ENCODE results near the gene CAPS.
A peak's percentile ranks its signal among the peaks of the same experiment; 100 is the strongest.

The CAPS gene

GRCh38 chr19:5932146-5932545 is 18.1 kb downstream of the CAPS start:
- FAIRE-seq = no peak
- no peak for DNase-seq (ENCODE audit: extremely low spot score, insufficient read length, low read depth)

GRCh38 chr19:5932609-5933262 is 18.7 kb downstream of the CAPS start:
- DNase-seq (ENCODE audit: extremely low spot score, insufficient read length, low read depth) (no peak), FAIRE-seq (no peak)

GRCh38 chr19:5933391-5934068 is 19.5 kb downstream of the CAPS start:
- no peak for DNase-seq (ENCODE audit: extremely low spot score, insufficient read length, low read depth)
- FAIRE-seq = no peak

- no peak for FAIRE-seq
- no peak for DNase-seq (ENCODE audit: extremely low spot score, insufficient read length, low read depth)
Observed at GRCh38 chr19:5934069-5934401, 20.0 kb downstream of the CAPS start.

DNA sequence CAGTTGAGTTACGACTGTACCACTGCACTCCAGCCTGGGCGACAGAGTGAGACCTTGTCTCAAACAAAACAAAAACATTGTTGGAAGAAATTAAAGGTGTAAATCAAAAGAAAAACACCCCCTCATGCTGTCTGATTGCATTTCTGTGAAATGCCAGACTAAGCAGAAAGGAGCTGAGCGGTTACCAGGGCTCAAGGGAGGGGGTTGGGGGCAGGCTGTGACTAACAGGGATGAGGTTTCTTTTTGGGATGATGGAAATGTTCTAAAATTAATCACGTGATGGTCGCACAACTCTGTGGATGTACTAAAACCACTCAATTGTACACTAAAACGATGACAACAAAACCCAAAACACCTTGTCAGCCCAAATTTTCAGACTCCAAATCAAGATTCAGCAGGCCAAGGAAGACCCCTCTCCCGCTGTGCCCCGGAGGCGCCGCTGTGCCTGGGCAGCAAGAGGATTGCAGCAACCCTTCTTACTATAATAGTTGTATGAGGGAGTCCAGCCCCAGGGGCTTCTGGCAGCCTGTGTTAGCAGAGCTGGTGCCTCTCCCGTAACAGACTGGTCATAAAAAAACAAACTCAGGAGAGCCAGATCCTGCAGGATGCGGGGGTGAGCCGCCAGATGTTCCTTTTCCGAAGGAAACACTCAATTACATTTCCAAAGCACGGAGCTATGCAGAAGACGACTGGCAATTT is 20.9 kb downstream of the CAPS start:
- DNase-seq (ENCODE audit: extremely low spot score, insufficient read length, low read depth) = no peak
- no peak for FAIRE-seq

DNA sequence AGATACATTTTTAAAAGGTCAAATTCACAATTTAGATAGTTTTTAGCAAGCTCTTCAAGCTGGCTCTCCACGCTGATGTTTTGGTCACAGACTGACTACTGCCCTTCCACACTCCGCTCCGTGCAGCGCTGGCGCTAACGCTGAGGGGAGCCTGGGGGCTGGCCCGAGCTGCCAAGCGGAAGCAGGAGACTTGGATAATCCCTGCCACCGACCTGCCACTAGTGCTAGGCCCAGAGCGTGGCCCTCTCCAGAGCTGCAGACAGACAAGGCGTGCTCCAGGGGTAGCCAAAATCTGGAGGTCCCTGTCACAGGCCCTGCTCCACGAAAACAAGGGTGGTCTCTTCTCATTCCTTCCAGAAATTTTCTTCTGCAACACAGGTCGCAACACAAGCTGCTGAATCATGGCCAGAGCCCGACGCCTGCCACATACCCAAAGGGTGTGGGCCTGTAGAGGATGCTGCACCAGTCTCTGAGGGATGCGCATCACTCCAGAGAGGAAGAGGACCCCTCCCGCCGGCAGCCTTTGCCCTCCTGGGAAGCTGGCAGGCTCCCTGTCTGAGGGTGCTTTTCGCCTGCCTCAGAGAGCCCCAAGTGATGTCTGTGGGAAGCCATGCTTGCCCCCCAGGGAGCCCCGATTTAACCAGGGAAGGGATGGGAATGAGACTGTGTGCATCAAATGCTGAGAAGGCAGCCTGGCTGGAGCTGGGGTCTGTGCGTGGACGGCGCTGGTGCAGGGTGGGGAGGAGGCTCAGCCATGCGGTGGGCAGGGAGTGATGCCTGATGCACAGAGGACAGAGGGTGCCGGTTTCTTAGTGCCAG is 21.6 kb downstream of the CAPS start:
- FAIRE-seq (no peak), DNase-seq (ENCODE audit: extremely low spot score, insufficient read length, low read depth) (no peak)

- FAIRE-seq = no peak
Observed at GRCh38 chr19:5936292-5936592, 22.2 kb downstream of the CAPS start.

GRCh38 chr19:5937550-5937949 is 23.5 kb downstream of the CAPS start:
- FAIRE-seq (no peak), DNase-seq (ENCODE audit: extremely low spot score, insufficient read length, low read depth) (no peak)

More at GRCh38 chr19:5936292-5936592, 22.2 kb downstream of the CAPS start:
- no peak for DNase-seq (ENCODE audit: extremely low spot score, insufficient read length, low read depth)

DNA sequence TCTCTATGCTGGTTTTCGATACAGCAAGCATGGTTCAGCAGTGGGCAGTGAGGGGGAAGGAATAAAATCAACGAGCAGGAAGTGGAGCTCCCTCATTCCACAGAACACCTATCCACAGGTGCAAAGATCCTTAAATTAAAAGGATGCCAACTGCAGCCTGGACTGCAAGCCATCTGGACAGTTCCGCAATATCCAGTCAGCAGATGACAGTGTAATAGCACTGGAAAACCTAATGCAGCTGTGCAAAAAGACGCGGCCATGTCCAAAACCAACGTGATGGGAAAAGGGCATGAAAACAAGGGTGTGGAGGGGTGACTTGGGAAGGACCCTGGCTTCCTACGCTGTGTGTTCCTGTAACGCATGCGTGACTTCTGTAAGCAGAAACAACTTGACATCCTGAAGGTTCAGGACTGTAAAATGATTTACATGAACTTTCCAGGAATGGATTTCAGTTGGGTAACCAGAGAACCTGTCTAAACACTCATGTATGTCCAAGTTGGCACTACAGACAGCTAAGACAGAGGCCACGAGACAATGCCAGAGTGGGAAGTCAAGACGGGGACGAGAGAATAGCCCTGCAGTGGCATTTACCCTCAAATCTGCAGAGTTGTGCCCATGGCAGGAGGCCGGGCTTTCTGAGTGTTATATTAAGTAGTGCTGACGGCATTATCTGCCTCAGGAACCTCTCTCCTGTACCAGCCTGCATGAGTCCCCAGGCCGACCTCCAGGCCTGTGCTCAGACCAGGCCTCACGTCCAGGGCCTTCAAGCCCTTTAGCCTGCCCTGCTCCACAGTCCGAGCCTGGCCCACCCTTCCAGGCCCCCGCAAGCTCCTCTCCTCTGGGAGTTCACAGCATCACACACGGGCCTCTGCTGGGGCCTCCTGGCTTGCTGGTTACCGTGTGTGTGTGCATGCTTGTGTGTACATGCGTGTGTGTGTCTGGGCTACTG is 26.5 kb downstream of the CAPS start:
- no peak for DNase-seq (ENCODE audit: extremely low spot score, insufficient read length, low read depth)
- no peak for FAIRE-seq

DNA sequence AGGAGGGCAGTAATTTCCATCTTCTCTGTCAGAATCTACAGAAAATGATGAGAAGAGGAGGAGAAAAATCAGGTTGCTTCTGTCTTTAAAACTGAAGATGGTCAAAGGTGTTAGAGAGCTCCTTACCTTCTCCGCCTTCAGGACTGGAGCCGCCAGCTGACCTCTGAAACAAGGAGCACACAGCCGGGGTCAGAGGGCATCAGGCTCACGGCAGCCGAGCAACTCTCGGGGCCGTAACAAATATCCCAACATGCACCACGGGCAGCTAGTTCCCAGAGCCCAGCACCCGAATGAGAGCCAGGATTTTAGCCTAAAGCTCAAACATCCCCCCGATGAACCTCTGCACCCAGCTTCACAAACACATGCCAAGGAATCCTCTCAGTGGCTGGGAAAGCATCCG is 27.6 kb downstream of the CAPS start:
- FAIRE-seq (no peak), DNase-seq (ENCODE audit: extremely low spot score, insufficient read length, low read depth) (no peak)

DNA sequence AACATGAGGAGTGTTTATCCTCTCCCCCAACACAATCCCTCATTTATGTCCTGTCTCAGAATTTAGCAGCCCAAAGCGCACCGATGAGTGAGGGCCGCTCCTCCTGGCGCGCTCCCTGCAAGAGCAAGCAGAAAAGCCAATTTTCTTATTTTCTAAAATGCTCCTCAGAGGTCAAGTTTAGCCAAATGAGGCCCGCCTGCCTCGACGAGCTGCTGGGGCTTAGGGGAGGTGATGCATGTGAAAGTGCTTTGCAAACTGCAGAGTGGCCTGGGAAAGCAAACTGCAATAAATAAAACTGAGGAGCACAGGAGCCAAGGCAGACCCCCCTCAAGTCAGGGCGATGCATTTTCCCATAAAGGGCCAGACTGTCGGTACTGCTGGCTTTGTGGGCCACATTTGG is 29.0 kb downstream of the CAPS start:
- DNase-seq (ENCODE audit: extremely low spot score, insufficient read length, low read depth) = no peak
- no peak for FAIRE-seq

DNA sequence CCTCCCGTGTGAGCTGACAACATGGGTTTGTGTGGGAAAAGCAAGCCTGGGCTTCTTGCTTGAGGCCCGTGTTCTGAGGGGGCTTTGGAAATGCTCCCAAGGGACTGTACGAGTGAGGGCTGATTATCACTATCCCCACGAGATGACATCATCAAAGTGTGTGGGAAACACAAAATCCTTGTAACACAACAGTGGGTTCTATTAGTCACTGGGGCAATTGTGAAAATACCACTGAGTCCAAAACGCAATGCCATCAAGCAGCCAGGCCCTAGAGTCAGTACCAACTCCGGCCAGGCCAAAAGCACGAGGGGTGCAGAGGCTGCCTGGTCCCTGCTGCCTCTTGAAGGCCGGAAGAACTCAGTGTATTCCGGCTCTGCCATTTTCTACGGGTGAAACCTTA is 29.6 kb downstream of the CAPS start:
- FAIRE-seq (no peak), DNase-seq (ENCODE audit: extremely low spot score, insufficient read length, low read depth) (no peak)

DNA sequence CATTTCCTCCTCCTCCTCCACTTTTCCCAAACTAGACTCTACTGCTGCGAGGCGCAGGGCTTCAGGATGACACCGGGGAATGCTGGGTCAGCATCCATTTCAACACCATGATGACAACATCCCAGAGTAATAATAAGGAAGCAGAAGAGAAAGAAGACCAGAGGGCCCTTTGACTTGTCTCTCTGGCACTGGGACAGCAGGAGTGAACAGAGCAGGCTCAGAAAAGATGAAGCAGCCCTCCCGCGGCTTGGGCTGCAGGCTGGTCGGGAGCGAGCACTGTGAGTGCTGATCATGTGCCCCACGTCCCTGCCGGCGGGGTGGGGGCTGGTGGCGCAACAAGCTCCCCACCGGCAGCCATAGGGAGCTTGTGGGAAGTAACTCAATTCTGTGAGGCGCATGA is 33.4 kb downstream of the CAPS start:
- DNase-seq (ENCODE audit: extremely low spot score, insufficient read length, low read depth) (no peak), FAIRE-seq (no peak)

DNA sequence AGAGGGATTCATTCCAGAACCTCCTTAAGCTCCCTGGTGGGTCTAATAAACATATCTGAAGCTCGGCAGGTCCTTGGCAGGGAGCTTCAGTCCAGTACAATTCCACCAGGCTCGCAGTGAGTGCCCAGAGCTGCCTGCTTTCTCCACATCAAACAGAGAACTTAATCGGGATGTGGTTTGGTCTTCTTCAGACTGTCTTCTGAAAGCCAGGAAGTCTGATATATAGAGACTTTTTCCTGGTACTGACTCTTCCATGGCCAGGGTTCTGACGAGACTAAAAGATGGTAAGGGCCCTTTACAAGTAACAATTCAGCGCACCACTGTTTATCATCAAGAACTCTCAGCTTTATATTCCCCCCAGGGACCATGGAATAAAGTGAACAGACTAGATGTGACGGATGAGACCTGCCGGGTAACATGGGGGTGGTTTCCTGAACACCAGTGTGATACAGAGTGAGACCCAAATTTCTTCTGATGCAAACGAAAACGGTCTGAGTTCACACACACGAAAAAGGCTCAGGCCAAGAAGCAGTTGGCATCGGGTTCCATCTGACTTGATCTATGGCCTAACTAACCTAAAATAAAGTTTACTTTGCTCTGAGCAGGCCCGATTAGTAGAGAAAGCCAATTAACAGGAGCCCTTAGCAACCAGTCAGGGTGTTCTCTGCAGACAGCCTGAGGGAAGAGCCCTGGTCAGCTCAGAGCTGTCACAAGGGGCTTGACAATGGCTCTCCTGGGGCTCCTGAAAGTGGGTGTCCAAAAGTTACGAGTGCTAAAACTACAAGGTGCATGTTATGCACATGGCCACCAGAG is 34.9 kb downstream of the CAPS start:
- DNase-seq (ENCODE audit: extremely low spot score, insufficient read length, low read depth) (no peak), FAIRE-seq (no peak)

DNA sequence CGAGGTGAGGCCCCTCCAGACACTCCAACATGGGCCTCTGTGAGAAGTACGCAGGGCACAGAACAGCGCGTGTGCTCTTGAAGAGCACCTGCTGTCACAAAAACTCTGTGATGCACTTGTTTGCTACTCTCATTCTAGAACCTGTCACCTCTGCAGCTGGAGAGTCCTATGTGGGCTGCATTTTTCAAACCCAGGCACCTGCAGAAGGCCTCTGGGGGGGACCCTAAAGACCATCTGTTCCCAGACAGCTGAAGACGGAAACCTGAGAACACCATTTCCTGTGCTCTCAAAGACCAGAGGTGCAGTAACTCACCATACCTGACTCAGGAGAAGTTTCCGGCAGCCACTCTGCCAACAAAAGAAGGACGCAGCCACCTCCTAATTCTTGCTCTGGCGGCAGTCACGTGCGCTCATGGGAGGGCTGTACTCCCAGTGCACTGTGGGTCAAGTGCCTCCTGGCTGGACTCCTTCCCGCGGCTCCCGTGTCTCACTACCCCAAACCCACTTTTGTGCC is 35.8 kb downstream of the CAPS start:
- no peak for FAIRE-seq
- DNase-seq (ENCODE audit: extremely low spot score, insufficient read length, low read depth) = no peak

DNA sequence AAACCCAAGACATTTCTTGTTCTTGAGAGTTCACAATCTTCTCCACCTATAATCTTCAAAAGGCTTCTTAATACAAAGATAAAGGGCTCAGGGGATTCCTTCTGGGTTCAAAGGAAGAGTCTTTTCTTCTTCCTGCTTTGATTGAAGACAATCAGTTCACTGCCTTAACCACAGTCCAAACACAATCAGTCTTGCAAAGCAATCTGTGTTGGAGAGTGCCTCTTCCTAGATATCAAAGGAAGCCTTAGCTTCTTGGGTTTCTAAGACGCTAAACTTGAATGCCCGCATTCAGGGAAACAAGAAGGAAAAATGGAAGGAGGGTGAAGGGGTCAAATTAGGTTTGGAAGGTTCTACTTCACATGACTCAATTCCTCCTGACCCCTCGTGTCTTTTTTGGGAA is 36.7 kb downstream of the CAPS start:
- no peak for FAIRE-seq

DNA sequence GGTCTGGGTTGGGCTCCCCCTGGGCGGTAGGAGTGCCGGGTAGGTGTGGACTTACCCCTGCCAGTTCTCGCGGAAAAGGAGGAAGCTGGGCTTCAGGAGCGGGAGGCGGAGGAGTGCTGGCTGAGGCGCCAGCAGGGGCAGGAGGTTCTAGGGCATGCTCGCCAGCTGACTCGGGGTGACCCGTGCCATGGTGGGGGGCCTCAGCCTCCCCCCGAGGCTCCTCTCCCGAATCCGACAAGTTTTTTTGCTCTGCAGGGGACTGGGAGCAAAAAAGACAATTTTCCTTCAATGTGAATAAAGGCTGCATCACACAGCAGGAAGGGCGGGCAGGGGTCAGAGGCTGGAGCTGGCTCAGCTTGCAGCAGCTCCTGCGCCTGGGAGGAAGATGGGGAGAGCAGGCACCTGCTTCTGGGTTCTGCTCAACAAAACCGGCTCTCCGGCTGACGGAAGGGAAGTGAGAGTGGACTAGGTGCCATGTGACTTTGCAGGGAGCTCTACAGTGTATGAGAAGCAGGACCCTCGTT is 37.3 kb downstream of the CAPS start:
- FAIRE-seq (peak; percentile 29), DNase-seq (ENCODE audit: extremely low spot score, insufficient read length, low read depth) (no peak)

More for the DNA sequence above, 36.7 kb downstream of the CAPS start:
- no peak for DNase-seq (ENCODE audit: extremely low spot score, insufficient read length, low read depth)

- DNase-seq (ENCODE audit: extremely low spot score, insufficient read length, low read depth) = no peak
- no peak for FAIRE-seq
Observed at GRCh38 chr19:5952193-5953029, 38.4 kb downstream of the CAPS start.
